Activated effector memory CD4-positive, alpha-beta T cell treated with Interleukin-2 at 50 U/mL for 16 hours (primary cell): ENCODE results near the gene BMP2K.

Experiments used
- DNase-seq: peaks from one replicate; pipeline ENCODE4 v3.0.0-alpha.2; 2020

BMP2K gene

GRCh38 chr4:78939667-78940008 lies 163.5 kb downstream of the BMP2K start:
- DNase-seq = no peak

GRCh38 chr4:78940752-78941151 lies 164.6 kb downstream of the BMP2K start:
- no peak for DNase-seq

GRCh38 chr4:78944381-78944780 lies 168.2 kb downstream of the BMP2K start:
- no peak for DNase-seq

DNA sequence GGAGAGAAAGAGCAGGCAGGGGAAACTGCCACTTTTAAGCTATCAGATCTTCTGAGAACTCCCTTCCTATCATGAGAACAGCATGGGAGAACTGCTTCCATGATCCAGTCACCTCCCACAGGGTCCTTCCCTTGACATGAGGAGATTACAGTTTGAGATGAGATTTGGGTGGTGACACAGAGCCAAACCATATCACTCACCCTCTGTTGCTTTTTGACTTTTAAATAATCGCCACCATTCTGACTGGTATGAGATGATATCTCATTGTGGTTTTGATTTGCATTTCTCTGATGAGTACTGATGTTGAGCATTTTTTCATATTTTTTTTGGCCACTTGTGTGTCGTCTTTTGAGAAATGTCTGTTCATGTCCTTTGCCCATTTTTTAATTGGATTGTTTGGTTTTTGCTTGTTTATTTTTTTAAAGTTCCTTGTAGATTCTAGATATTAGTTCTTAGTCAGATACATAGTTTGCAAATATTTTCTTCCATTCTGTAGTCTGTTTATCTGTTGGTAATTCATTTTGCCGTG lies 169.6 kb downstream of the BMP2K start:
- DNase-seq = no peak

DNA sequence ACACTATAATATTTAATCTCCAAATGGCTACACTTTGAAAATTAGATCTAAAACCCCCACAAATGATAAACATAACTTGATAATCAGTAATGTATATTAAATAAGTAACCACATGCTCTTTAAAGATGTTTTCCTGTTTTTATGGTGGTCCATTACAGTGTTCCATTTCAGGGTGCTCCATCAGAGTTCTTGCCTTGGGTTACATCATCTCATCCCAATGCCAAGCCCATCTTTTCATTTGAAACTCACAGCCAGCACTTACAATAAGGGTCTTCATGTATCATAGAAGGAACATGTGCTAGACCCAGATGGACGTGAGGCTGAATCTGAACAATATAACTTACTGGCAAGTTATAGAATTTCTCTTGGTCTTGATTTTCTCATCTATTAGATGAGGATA lies 173.6 kb downstream of the BMP2K start:
- no peak for DNase-seq

DNA sequence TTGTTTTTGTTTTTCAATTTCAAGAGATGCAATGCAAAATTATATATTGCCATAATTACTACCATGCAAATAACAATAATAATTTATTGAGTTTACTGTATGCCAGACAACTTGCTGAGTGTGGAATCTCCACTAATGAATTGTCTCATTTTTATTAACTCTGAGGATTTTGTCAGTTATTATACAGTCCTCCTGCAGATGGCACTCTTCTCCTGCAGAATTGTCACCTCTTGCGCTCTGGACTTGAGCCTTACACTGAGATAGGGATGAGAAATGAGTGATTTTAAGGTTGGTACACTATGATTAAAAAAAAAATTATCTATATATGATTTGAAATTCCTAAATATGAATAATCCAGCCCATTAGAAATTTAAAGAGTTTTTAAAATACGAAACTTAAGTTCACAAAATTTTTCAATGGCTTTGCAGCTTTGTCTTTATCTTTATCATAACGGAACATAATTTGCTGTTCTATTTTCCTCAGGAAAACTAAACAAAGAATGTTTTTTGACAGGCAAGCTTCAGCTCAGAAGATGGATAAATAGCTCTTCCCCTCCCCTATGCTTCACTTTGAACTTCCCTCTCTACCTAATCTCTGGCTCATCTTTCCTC lies 175.8 kb downstream of the BMP2K start:
- no peak for DNase-seq

DNA sequence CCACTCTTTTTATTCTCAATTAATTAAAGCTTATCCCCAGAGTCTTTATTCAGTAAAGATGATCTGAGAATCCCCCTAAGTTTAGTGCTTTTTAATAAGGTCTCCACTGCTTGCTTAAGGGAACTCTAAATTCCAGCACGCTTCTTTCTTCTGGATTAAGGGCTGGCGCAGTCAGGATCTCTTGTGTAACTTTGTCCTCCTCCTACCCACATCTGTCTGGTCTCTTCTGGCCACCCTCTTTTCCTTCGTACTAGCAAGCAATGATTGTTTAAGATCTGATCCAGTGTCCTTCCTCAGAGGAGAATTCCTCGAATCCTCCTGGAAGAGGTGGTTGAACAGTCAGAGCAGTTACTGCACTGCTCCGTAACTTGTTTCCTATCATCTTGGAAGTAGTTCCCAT lies 177.1 kb downstream of the BMP2K start:
- DNase-seq = no peak

GRCh38 chr4:78953769-78954666 lies 177.9 kb downstream of the BMP2K start:
- DNase-seq = no peak

- DNase-seq = no peak
These were observed 180.8 kb downstream of the BMP2K start for GRCh38 chr4:78956975-78957374.

DNA sequence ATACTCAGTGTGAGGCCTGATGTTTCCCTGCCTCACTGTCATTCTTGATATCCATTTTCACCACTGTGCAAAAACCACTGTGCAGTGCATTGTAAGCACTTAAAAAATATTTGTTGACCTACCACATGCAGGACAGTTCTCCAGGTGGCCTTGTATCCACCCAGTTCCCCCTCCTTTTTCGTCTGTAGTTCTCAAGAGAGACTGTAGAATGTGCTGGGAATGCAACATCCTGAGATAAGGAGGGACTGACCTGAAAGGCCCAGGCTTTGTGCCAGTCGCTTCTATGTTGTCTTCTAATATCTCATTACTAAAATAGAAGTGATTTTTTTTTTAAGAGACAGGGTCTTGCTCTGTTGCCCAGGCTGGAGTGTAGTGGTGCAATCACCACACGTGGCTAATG lies 184.8 kb downstream of the BMP2K start:
- no peak for DNase-seq
